HepG2 (cell line): ENCODE data around the gene EYA3. TPM values are rescaled to one million over a fixed set of nuclear protein-coding genes. Genes with fewer than 3 reads are reported as not detected.
A peak's percentile ranks its signal among the peaks of the same experiment; 100 is the strongest.

Experiments used
- ATAC-seq: fragments of 200-7000 bp; cut with Tn5 transposase; 3 replicates; pipeline ENCODE4 v1.9.1; 2020; ENCODE audit warnings: mild to moderate bottlenecking, moderate library complexity
- BruUV-seq: library from RNA; stranded (reverse); fragments of 400-500 nt; replicated peaks from 2 replicates; lab custom pipeline; 2021; lab: Mats Ljungman, UMichigan
- CTCF ChIA-PET: fragments of 300-600 bp; formaldehyde crosslinking; extraction: SDS; loops from one replicate; lab custom pipeline; 2021; ENCODE audit warnings: low total read pairs, inconsistent platforms, low intra/inter-chr PET ratio; lab: Yijun Ruan, JAX
- POLR2A ChIA-PET: fragments of 350-600 bp; sonication (Branson Sonifier 250); formaldehyde crosslinking; loops from one replicate; lab custom pipeline; 2020; ENCODE audit warnings: antibody characterized with exemption, inconsistent platforms; lab: Yijun Ruan, JAX
- DNase-seq: peaks from one replicate; pipeline ENCODE4 v3.0.0-alpha.2; 2015; ENCODE audit warnings: low spot score
- FAIRE-seq: peaks from 3 replicates; lab custom pipeline; 2011; peaks lifted over from hg19 to GRCh38; lab: Jason Lieb, UNC
- H2AFZ ChIP-seq: one replicate; pipeline ENCODE4 v1.6.1; 2011; ENCODE audit warnings: low read length, inconsistent platforms
- H3K27ac ChIP-seq: fragments of 300-600 bp; 3 replicates; pipeline ENCODE4 v1.8.0; 2011; ENCODE audit warnings: mixed run types, mild to moderate bottlenecking, mixed read lengths, low read length, inconsistent platforms; ENCODE audit not compliant: insufficient read depth; ENCODE audit errors: extremely low read length
- H3K27me3 ChIP-seq, 2 experiments: fragments of 200-600 bp in 1 of 2; 2 replicates in 1 of 2; 3 replicates in 1 of 2; pipeline versions ENCODE4 v1.6.0 to v1.8.0; 2011; ENCODE audit warnings: low read length in 2 of 2, mild to moderate bottlenecking in 2 of 2, moderate library complexity in 2 of 2, inconsistent platforms in 1 of 2; ENCODE audit not compliant: insufficient read depth in 2 of 2, control insufficient read depth in 1 of 2
- H3K36me3 ChIP-seq, 2 experiments: fragments of 200-600 bp in 1 of 2; replicated peaks in 1 of 2; 2 replicates in 1 of 2; 3 replicates in 1 of 2; pipeline versions ENCODE4 v1.5.1 to v1.8.0; 2011; ENCODE audit warnings: low read length in 2 of 2, inconsistent platforms in 1 of 2; ENCODE audit not compliant: insufficient read depth in 2 of 2, control insufficient read depth in 1 of 2
- H3K4me1 ChIP-seq: 2 replicates; pipeline ENCODE4 v1.5.1; 2012; ENCODE audit warnings: low read length, inconsistent platforms; ENCODE audit not compliant: insufficient read depth
- H3K4me2 ChIP-seq: 2 replicates; pipeline ENCODE4 v1.6.0; 2011; ENCODE audit warnings: low read depth, low read length, inconsistent platforms
- H3K4me3 ChIP-seq, 3 experiments: fragments of 200-600 bp in 1 of 3; sonication (generic), shearing (Covaris generic) in 1 of 3; replicated peaks in 1 of 3; 2 replicates each; pipeline ENCODE4 v1.5.1; 2011 to 2016; ENCODE audit warnings: low read length in 3 of 3, inconsistent platforms in 2 of 3, low read depth in 2 of 3, mild to moderate bottlenecking in 2 of 3, control low read depth in 1 of 3, mixed read lengths in 1 of 3; ENCODE audit not compliant: insufficient read depth in 1 of 3
- H3K79me2 ChIP-seq: one replicate; pipeline ENCODE4 v1.6.1; 2011; ENCODE audit warnings: low read length, inconsistent platforms; ENCODE audit not compliant: insufficient read depth
- H3K9ac ChIP-seq: 2 replicates; pipeline ENCODE4 v1.6.0; 2011; ENCODE audit warnings: mild to moderate bottlenecking, low read depth, low read length, inconsistent platforms; ENCODE audit not compliant: insufficient read depth
- H3K9me3 ChIP-seq: 2 replicates; pipeline ENCODE4 v1.5.1; 2012; ENCODE audit warnings: mild to moderate bottlenecking, low read length
- H4K20me1 ChIP-seq: 2 replicates; pipeline ENCODE4 v1.6.0; 2011; ENCODE audit warnings: inconsistent platforms, mild to moderate bottlenecking, low read length, moderate library complexity; ENCODE audit not compliant: insufficient read depth
- ATM ChIP-seq: fragments of 450-650 bp; IDR thresholded peaks from 2 replicates; pipeline ENCODE4 v1.7.1; 2017; ENCODE audit warnings: mild to moderate bottlenecking, borderline replicate concordance
- CREB1 ChIP-seq, 2 experiments: fragments of 450-650 bp in 1 of 2; IDR thresholded peaks; 2 replicates each; pipeline ENCODE4 v1.6.1; 2016 to 2017; ENCODE audit warnings: control low read depth in 1 of 2, mild to moderate bottlenecking in 1 of 2, missing compliant biosample characterization in 1 of 2, missing genetic modification characterization in 1 of 2
- ELF1 ChIP-seq: sonication (generic); formaldehyde crosslinking; IDR thresholded peaks from 2 replicates; pipeline ENCODE4 v1.4.0; 2020; ENCODE audit warnings: missing genetic modification reagents
- ELF3 ChIP-seq: IDR thresholded peaks from 2 replicates; pipeline ENCODE4 v1.6.1; 2016; ENCODE audit warnings: missing genetic modification reagents, missing compliant biosample characterization
- HNRNPH1 ChIP-seq: fragments of 200-400 bp; formaldehyde crosslinking; optimal IDR thresholded peaks from 2 replicates; pipeline ENCODE3; 2017; ENCODE audit warnings: mild to moderate bottlenecking, low read depth, low read length
- IKZF4 ChIP-seq: sonication (generic); formaldehyde crosslinking; IDR thresholded peaks from 2 replicates; pipeline ENCODE4 v1.5.1; 2020; ENCODE audit warnings: borderline replicate concordance, mild to moderate bottlenecking, low read depth, missing genetic modification reagents; ENCODE audit errors: not compliant biosample characterization
- KLF16 ChIP-seq, 2 experiments: sonication (generic) in 1 of 2; formaldehyde crosslinking in 1 of 2; IDR thresholded peaks; 2 replicates each; pipeline versions ENCODE4 v1.6.1 to v1.8.0; 2016 to 2023; ENCODE audit warnings: missing genetic modification reagents in 2 of 2, missing compliant biosample characterization in 1 of 2
- NFYB ChIP-seq: sonication (generic); formaldehyde crosslinking; IDR thresholded peaks from 2 replicates; pipeline ENCODE4 v1.4.0; 2020; ENCODE audit warnings: missing genetic modification reagents
- NFYC ChIP-seq: IDR thresholded peaks from 2 replicates; pipeline ENCODE4 v1.6.1; 2016; ENCODE audit warnings: missing genetic modification reagents, missing compliant biosample characterization
- POLR2AphosphoS5 ChIP-seq: IDR thresholded peaks from 2 replicates; pipeline ENCODE4 v1.6.1; 2012; ENCODE audit warnings: low read depth, low read length
- POLR2G ChIP-seq: fragments of 200-400 bp; formaldehyde crosslinking; IDR thresholded peaks from 2 replicates; pipeline ENCODE4 v1.6.1; 2018; ENCODE audit warnings: mild to moderate bottlenecking, low read depth, low read length, moderate library complexity
- PTBP1 ChIP-seq: fragments of 200-400 bp; formaldehyde crosslinking; IDR thresholded peaks from 2 replicates; pipeline ENCODE4 v1.6.1; 2018; ENCODE audit warnings: low read length, low read depth; ENCODE audit not compliant: poor library complexity, severe bottlenecking
- RCOR2 ChIP-seq: IDR thresholded peaks from 2 replicates; pipeline ENCODE4 v1.6.1; 2016; ENCODE audit warnings: missing biosample characterization, missing genetic modification reagents
- SAP130 ChIP-seq: IDR thresholded peaks from 2 replicates; pipeline ENCODE4 v1.6.1; 2016; ENCODE audit warnings: low read depth
- XRCC5 ChIP-seq: fragments of 200-400 bp; formaldehyde crosslinking; optimal IDR thresholded peaks from 2 replicates; pipeline ENCODE3; 2017; ENCODE audit warnings: mild to moderate bottlenecking, low read length
- ZNF3 ChIP-seq: IDR thresholded peaks from 2 replicates; pipeline ENCODE4 v1.7.0; 2017; ENCODE audit warnings: inconsistent platforms
- ZNF335 ChIP-seq: sonication (generic); formaldehyde crosslinking; IDR thresholded peaks from 2 replicates; pipeline ENCODE4 v1.4.0; 2020; ENCODE audit warnings: missing genetic modification reagents
- ZNF34 ChIP-seq: sonication (generic); formaldehyde crosslinking; IDR thresholded peaks from 2 replicates; pipeline ENCODE4 v1.4.0; 2020; ENCODE audit warnings: mild to moderate bottlenecking, missing genetic modification reagents, borderline replicate concordance
- ZNF569 ChIP-seq: sonication (generic); formaldehyde crosslinking; IDR thresholded peaks from 2 replicates; pipeline ENCODE4 v1.5.0; 2020; ENCODE audit warnings: mild to moderate bottlenecking, missing genetic modification reagents, moderate library complexity, borderline replicate concordance
- ZNF619 ChIP-seq: sonication (generic); formaldehyde crosslinking; IDR thresholded peaks from 2 replicates; pipeline ENCODE4 v1.4.0; 2020; ENCODE audit warnings: mild to moderate bottlenecking, missing genetic modification reagents
- ZNF788 ChIP-seq: sonication (generic); formaldehyde crosslinking; IDR thresholded peaks from 2 replicates; pipeline ENCODE4 v1.5.0; 2020; ENCODE audit warnings: mild to moderate bottlenecking, missing genetic modification reagents, borderline replicate concordance
- WGBS: methylation state at CpG from one replicate; pipeline ENCODE4 v1.1.6; 2017; ENCODE audit warnings: low lambda C conversion rate; 5-methylcytosine and 5-hydroxymethylcytosine counted together
- in situ Hi-C: cut with HindIII; loops from 2 replicates; pipeline ENCODE4 v1.10.0; 2017; ENCODE audit warnings: low pct_unique_long_range_greater_than_20kb; ENCODE audit not compliant: extremely low pct_ligation_motif_present
- intact Hi-C: fragments of 100-400 bp; cut with micrococcal nuclease; formaldehyde crosslinking; loops from one replicate; pipeline ENCODE4 v1.10.0; 2022; ENCODE audit not compliant: unreplicated experiment
- polyA plus RNA-seq, 8 experiments: library from polyadenylated mRNA; depleted of rRNA in 3 of 8; stranded (reverse) in 7 of 8; unstranded in 1 of 8; fragments of >200 nt; fragmentation: Illumina TruSeq in 4 of 8; extraction: Trizol in 4 of 8; gene quantifications; 2 replicates each; pipeline versions ENCODE4 v1.2.1 to v1.2.3, GENCODE V29; 2011 to 2016; ENCODE audit warnings: low read depth in 4 of 8, missing spikeins in 1 of 8, mixed read lengths in 1 of 8; ENCODE audit not compliant: insufficient read depth in 1 of 8
- total RNA-seq, 5 experiments: library from RNA; depleted of rRNA; stranded (reverse); fragments of >200 nt; fragmentation: Illumina TruSeq; extraction: Trizol; gene quantifications; 2 replicates each; pipeline ENCODE4 v1.2.3, GENCODE V29; 2016; ENCODE audit warnings: low read depth in 1 of 5
- TF ChIP-seq, protein P1 (sequence below): sonication (generic); formaldehyde crosslinking; conservative IDR thresholded peaks from 2 replicates; pipeline ENCODE4 v1.4.0; 2020; ENCODE audit warnings: missing genetic modification reagents
- TF ChIP-seq, protein P2 (sequence below): IDR thresholded peaks from 2 replicates; pipeline ENCODE4 v1.6.1; 2016; ENCODE audit warnings: missing genetic modification reagents, missing compliant biosample characterization

The EYA3 gene
- total and polyA plus RNA-seq, 2 of the 13 experiments (the other 11 are each of a cell fraction or from before 2014, with no cell fraction given) = 13.9 to 19.7 TPM

GRCh38 chr1:28108001-28108400, 19.6 kb upstream of the EYA3 start (continued):
- TF ChIP-seq ZNF788 (CRISPR knock-in tag) = no peak
- no peak for TF ChIP-seq PTBP1
- TF ChIP-seq, protein P1, sequence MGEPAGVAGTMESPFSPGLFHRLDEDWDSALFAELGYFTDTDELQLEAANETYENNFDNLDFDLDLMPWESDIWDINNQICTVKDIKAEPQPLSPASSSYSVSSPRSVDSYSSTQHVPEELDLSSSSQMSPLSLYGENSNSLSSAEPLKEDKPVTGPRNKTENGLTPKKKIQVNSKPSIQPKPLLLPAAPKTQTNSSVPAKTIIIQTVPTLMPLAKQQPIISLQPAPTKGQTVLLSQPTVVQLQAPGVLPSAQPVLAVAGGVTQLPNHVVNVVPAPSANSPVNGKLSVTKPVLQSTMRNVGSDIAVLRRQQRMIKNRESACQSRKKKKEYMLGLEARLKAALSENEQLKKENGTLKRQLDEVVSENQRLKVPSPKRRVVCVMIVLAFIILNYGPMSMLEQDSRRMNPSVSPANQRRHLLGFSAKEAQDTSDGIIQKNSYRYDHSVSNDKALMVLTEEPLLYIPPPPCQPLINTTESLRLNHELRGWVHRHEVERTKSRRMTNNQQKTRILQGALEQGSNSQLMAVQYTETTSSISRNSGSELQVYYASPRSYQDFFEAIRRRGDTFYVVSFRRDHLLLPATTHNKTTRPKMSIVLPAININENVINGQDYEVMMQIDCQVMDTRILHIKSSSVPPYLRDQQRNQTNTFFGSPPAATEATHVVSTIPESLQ (CRISPR knock-in tag) = no peak
- no peak for TF ChIP-seq ZNF569 (CRISPR knock-in tag)

GRCh38 chr1:28104866-28105467, 16.6 kb upstream of the EYA3 start:
- intact Hi-C loops = no loop called here
- Histone ChIP-seq H3K4me3 (peak overlapping the region; percentile 45 to 61 (median 50)), H3K79me2 (no peaks in the 10 kb centered on the region), H3K27me3 (no peaks in the 10 kb centered on the region), H3K4me2 (peak overlapping the region; percentile 90), H3K27ac (no peak overlapping the region), H3K4me1 (peaks cover 20% of the 10 kb centered on the region), H3K36me3 (no peaks in the 10 kb centered on the region), H2AFZ (peak overlapping the region; percentile 71), H3K9ac (peak overlapping the region; percentile 58), H4K20me1 (no peaks in the 10 kb centered on the region), H3K9me3 (no peaks in the 10 kb centered on the region)
- peak; percentile 96 for ATAC-seq
- peak; percentile 77 for DNase-seq
- POLR2A ChIA-PET = interaction anchor here (1.0 to 1.7 kb wide), 5 partner anchors 8 to 131 kb away, joined by 3 to 14 read pairs (median 5); partner anchors contain the start of genes ATP5IF1 and EYA3
- in situ Hi-C loops = no loop called here
- CTCF ChIA-PET = no interaction called here
- BruUV-seq = no TSS peak
- 4% methylated on average over 7 of the region's 11 CpGs for WGBS
- peak; percentile 85 for FAIRE-seq
- peak; percentile 29 for TF ChIP-seq SAP130 (CRISPR knock-in tag)
- TF ChIP-seq ZNF34 (CRISPR knock-in tag) = no peak
- TF ChIP-seq RCOR2 (CRISPR knock-in tag) = 0 out of 2 replicates have a peak, but pooled peaks have one; percentile 30
- peak; percentile 25; the same call in 1 of the 2 replicates for TF ChIP-seq ZNF335 (CRISPR knock-in tag)
- peak; percentile 30 for TF ChIP-seq XRCC5
- TF ChIP-seq ZNF3 (CRISPR knock-in tag) = peak; percentile 88
- peak; percentile 59 for TF ChIP-seq POLR2AphosphoS5
- TF ChIP-seq NFYC = peak; percentile 53
- peak; percentile 67 for TF ChIP-seq NFYB (CRISPR knock-in tag)
- peak; percentile 49; the same call in 1 of the 2 replicates for TF ChIP-seq ELF1 (CRISPR knock-in tag)
- TF ChIP-seq HNRNPH1 = no peak
- TF ChIP-seq POLR2G = peak; percentile 60
- peak; percentile 62 for TF ChIP-seq CREB1 (IDR thresholded peaks at IDR 0.05)
- TF ChIP-seq CREB1 (CRISPR knock-in tag; IDR thresholded peaks at IDR 0.05) = peak; percentile 81
- peak in 1 of 2 experiments; percentile 45; a peak in 1 of 4 replicates for TF ChIP-seq KLF16 (CRISPR knock-in tag; IDR thresholded peaks at IDR 0.05)
- no peak for TF ChIP-seq IKZF4 (CRISPR knock-in tag)
- peak; percentile 8; the same call in 1 of the 2 replicates for TF ChIP-seq ELF3 (CRISPR knock-in tag)
- TF ChIP-seq ATM = no peak
- TF ChIP-seq, protein P2, sequence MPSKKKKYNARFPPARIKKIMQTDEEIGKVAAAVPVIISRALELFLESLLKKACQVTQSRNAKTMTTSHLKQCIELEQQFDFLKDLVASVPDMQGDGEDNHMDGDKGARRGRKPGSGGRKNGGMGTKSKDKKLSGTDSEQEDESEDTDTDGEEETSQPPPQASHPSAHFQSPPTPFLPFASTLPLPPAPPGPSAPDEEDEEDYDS (CRISPR knock-in tag) = peak; percentile 71
- TF ChIP-seq ZNF619 (CRISPR knock-in tag) = 0 out of 2 replicates have a peak, but pooled peaks have one; percentile 46
